ENCODE data around the gene CCNDBP1. TPM values are rescaled to one million over a fixed set of nuclear protein-coding genes. Genes with fewer than 3 reads are reported as not detected.
A peak's percentile ranks its signal among the peaks of the same experiment; 100 is the strongest.

The CCNDBP1 gene
- total RNA-seq, 1 donor from 2014 or later: 86.8 TPM

- Mint-ChIP-seq H3K4me1 (ENCODE audit: low read depth, unreplicated experiment) (peaks cover 2% of the 10 kb centered on the region), H3K27ac (ENCODE audit: unreplicated experiment) (peak overlapping the region; percentile 79), H3K9me3 (ENCODE audit: unreplicated experiment) (peaks cover 4% of the 10 kb centered on the region), H3K27me3 (ENCODE audit: unreplicated experiment) (peaks cover 4% of the 10 kb centered on the region), H3K36me3 (ENCODE audit: unreplicated experiment) (no peaks in the 10 kb centered on the region), H3K4me3 (ENCODE audit: unreplicated experiment) (peak overlapping the region; percentile 81)
- no peak for TF ChIP-seq CTCF (IDR thresholded peaks at IDR 0.05; ENCODE audit: partially characterized antibody, unreplicated experiment)
- DNase-seq: no peak
Measured at GRCh38 chr15:43184407-43185124, 637 bp upstream of the CCNDBP1 start.

- Mint-ChIP-seq H3K36me3 (ENCODE audit: unreplicated experiment) (no peaks in the 10 kb centered on the region), H3K27ac (ENCODE audit: unreplicated experiment) (peak overlapping the region; percentile 90), H3K27me3 (ENCODE audit: unreplicated experiment) (peaks cover 4% of the 10 kb centered on the region), H3K4me3 (ENCODE audit: unreplicated experiment) (peak overlapping the region; percentile 98), H3K9me3 (ENCODE audit: unreplicated experiment) (peaks cover 4% of the 10 kb centered on the region), H3K4me1 (ENCODE audit: low read depth, unreplicated experiment) (peaks cover 2% of the 10 kb centered on the region)
- peak; percentile 23 for TF ChIP-seq CTCF (IDR thresholded peaks at IDR 0.05; ENCODE audit: partially characterized antibody, unreplicated experiment)
- DNase-seq: no peak
Measured at GRCh38 chr15:43186003-43186353, 775 bp downstream of the CCNDBP1 start.

- Mint-ChIP-seq H3K36me3 (ENCODE audit: unreplicated experiment) (no peaks in the 10 kb centered on the region), H3K9me3 (ENCODE audit: unreplicated experiment) (peaks cover 4% of the 10 kb centered on the region), H3K4me1 (ENCODE audit: low read depth, unreplicated experiment) (peaks cover 2% of the 10 kb centered on the region), H3K27ac (ENCODE audit: unreplicated experiment) (no peak overlapping the region), H3K27me3 (ENCODE audit: unreplicated experiment) (peaks cover 4% of the 10 kb centered on the region), H3K4me3 (ENCODE audit: unreplicated experiment) (peak overlapping the region; percentile 30)
- DNase-seq: no peak
- TF ChIP-seq CTCF (IDR thresholded peaks at IDR 0.05; ENCODE audit: partially characterized antibody, unreplicated experiment): peak; percentile 29
Measured at GRCh38 chr15:43187544-43188155, 2.4 kb downstream of the CCNDBP1 start.

- Mint-ChIP-seq H3K27me3 (ENCODE audit: unreplicated experiment) (peaks cover 4% of the 10 kb centered on the region), H3K4me1 (ENCODE audit: low read depth, unreplicated experiment) (peaks cover 2% of the 10 kb centered on the region), H3K36me3 (ENCODE audit: unreplicated experiment) (no peaks in the 10 kb centered on the region), H3K9me3 (ENCODE audit: unreplicated experiment) (peaks cover 4% of the 10 kb centered on the region), H3K27ac (ENCODE audit: unreplicated experiment) (no peak overlapping the region), H3K4me3 (ENCODE audit: unreplicated experiment) (no peak overlapping the region)
- TF ChIP-seq CTCF (IDR thresholded peaks at IDR 0.05; ENCODE audit: partially characterized antibody, unreplicated experiment): no peak
- no peak for DNase-seq
Measured at GRCh38 chr15:43189296-43189695, 4.1 kb downstream of the CCNDBP1 start.

GRCh38 chr15:43190178-43190577, 5.0 kb downstream of the CCNDBP1 start:
- H3K9me3 Mint-ChIP-seq (ENCODE audit: unreplicated experiment): no peaks in the 10 kb centered on the region
- no peak for TF ChIP-seq CTCF (IDR thresholded peaks at IDR 0.05; ENCODE audit: partially characterized antibody, unreplicated experiment)
- H3K36me3 Mint-ChIP-seq (ENCODE audit: unreplicated experiment): no peaks in the 10 kb centered on the region
- H3K4me3 Mint-ChIP-seq (ENCODE audit: unreplicated experiment): no peak overlapping the region
- no peak for DNase-seq
- H3K4me1 Mint-ChIP-seq (ENCODE audit: low read depth, unreplicated experiment): peaks cover 2% of the 10 kb centered on the region
- peaks cover 4% of the 10 kb centered on the region for H3K27me3 Mint-ChIP-seq (ENCODE audit: unreplicated experiment)
- no peak overlapping the region for H3K27ac Mint-ChIP-seq (ENCODE audit: unreplicated experiment)
